Esophagus muscularis mucosa (tissue), 4 donors: ENCODE results near the gene HIRA.

ENCODE experiments used
- CTCF ChIP-seq, 3 experiments: fragments of 200-600 bp in 2 of 3; fragments of 450-650 bp in 1 of 3; sonication (generic) in 2 of 3; IDR thresholded peaks; one replicate each; pipeline ENCODE4 v1.5.1; 2017 to 2019; ENCODE audit warnings: antibody characterized with exemption in 3 of 3, mild to moderate bottlenecking in 2 of 3, moderate library complexity in 1 of 3
- EP300 ChIP-seq: sonication (generic); formaldehyde crosslinking; IDR thresholded peaks from one replicate; pipeline ENCODE4 v1.6.1; 2017; ENCODE audit warnings: antibody characterized with exemption
- POLR2A ChIP-seq: fragments of 450-650 bp; IDR thresholded peaks from one replicate; pipeline ENCODE4 v1.6.1; 2017; ENCODE audit warnings: antibody characterized with exemption, moderate library complexity, mild to moderate bottlenecking, low read depth
- POLR2AphosphoS5 ChIP-seq, 2 donors: sonication (generic); formaldehyde crosslinking; IDR thresholded peaks; one replicate each; pipeline ENCODE4 v1.6.1; 2017; ENCODE audit warnings: antibody characterized with exemption in 2 of 2

- TF ChIP-seq CTCF (IDR thresholded peaks at IDR 0.05) (no peak), POLR2AphosphoS5 (IDR thresholded peaks at IDR 0.05) (no peak), EP300 (no peak), POLR2A (no peak)
Observed at GRCh38 chr22:19402642-19403191, 28.8 kb downstream of the HIRA start.
